ENCODE measurements around the gene ABI3BP. TPM values are rescaled to one million over a fixed set of nuclear protein-coding genes. Genes with fewer than 3 reads are reported as not detected.

Gene ABI3BP
- total and polyA plus RNA-seq, 4 donors: 5.4 to 49.5 (median 39.3) TPM

DNA sequence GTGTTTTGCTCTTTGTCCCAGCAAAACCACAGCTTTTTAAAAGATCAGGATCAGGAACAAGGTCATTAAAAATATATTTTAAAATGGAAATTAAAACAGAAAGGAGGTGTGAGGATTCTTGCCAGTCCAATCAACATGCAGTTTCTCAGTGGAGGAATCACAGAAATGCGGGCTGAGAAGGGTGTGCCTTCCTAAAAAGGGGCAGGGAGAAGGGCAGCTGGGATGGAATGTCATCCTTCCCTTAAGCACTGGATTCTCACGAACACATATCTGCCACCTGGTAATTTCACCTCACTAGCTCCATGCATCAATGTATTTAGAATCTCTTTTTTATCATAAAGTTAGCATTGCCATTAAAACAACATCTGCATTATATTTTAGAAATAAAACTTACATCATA lies 21.4 kb downstream of the ABI3BP start:
- no peak for DNase-seq (ENCODE audit: low read depth in 4 of 6, low spot score in 6 of 6)
- Histone ChIP-seq H3K36me3 (ENCODE audit: control insufficient read depth, insufficient read depth, low read length) (no peaks in the 10 kb centered on the region), H3K4me3 (ENCODE audit: low read depth, low read length) (no peak overlapping the region), H3K9me3 (ENCODE audit: control insufficient read depth, insufficient read depth, low read length) (no peaks in the 10 kb centered on the region), H3K27ac (ENCODE audit: low read depth, low read length) (no peak overlapping the region), H3K4me1 (ENCODE audit: control insufficient read depth, insufficient read depth, low read length) (no peaks in the 10 kb centered on the region), H3K27me3 (ENCODE audit: control insufficient read depth, insufficient read depth, low read length) (no peaks in the 10 kb centered on the region)
- 89% methylated on average over 1 of the region's 2 CpGs for whole genome bisulfite sequencing (ENCODE audit: insufficient coverage)

DNA sequence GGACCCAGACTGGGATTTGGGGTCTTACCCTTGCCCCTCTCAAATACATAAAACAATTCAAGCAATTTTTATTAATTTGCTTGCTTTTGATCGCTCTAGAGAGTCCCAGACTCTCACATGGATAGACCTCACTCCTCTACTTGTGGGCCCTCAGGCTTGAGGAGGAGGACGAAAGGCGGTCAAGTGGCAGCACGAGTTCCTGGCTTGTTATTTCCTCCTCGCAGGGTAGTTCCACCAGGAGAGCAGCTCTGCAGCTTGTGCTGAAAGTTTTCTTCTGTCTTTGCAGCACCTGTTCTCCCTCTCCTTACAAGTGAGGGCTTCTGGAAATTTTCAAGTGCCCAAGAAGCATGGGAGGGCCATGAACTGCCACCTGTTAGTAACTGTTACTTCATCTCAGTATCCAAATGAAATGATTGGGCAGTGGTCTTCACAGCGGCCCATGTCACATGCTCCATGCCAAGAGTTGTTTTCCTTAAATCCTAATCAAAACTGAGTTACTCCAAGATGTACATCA lies 22.7 kb downstream of the ABI3BP start:
- H3K4me3 ChIP-seq (ENCODE audit: low read depth, low read length): no peak overlapping the region
- no peak for DNase-seq (ENCODE audit: low read depth in 4 of 6, low spot score in 6 of 6)
- H3K36me3 ChIP-seq (ENCODE audit: control insufficient read depth, insufficient read depth, low read length): no peaks in the 10 kb centered on the region
- no peaks in the 10 kb centered on the region for H3K27me3 ChIP-seq (ENCODE audit: control insufficient read depth, insufficient read depth, low read length)
- no peaks in the 10 kb centered on the region for H3K9me3 ChIP-seq (ENCODE audit: control insufficient read depth, insufficient read depth, low read length)
- 90% methylated on average over 5 of the region's 6 CpGs for WGBS (ENCODE audit: insufficient coverage)
- H3K4me1 ChIP-seq (ENCODE audit: control insufficient read depth, insufficient read depth, low read length): no peaks in the 10 kb centered on the region
- H3K27ac ChIP-seq (ENCODE audit: low read depth, low read length): no peak overlapping the region

- no peak for DNase-seq (ENCODE audit: low read depth in 4 of 6, low spot score in 6 of 6)
- no peak overlapping the region for H3K4me3 ChIP-seq (ENCODE audit: low read depth, low read length)
These were observed 24.0 kb downstream of the ABI3BP start for GRCh38 chr3:100968932-100969906.

DNA sequence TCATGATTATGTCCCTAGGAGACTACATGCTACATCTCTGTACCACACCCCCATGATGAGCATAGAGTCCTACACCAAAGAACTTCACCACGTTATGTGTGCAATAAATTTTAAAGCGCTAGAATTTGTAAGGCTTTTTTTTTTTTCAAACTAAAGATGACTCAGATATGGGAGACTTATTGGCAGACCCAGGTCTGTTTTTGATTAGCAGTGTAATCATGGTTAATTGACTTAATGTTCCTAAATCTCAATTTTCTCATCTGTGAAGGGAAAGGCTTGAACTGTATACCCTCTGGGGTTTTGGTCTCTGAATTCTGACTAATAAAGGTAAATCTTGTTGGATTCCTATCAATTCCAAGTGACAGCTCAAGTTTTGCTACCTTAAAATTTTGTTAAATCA lies 26.4 kb downstream of the ABI3BP start:
- Histone ChIP-seq H3K27me3 (ENCODE audit: control insufficient read depth, insufficient read depth, low read length) (no peaks in the 10 kb centered on the region), H3K4me1 (ENCODE audit: control insufficient read depth, insufficient read depth, low read length) (no peaks in the 10 kb centered on the region), H3K36me3 (ENCODE audit: control insufficient read depth, insufficient read depth, low read length) (no peaks in the 10 kb centered on the region), H3K4me3 (ENCODE audit: low read depth, low read length) (no peak overlapping the region), H3K27ac (ENCODE audit: low read depth, low read length) (no peak overlapping the region), H3K9me3 (ENCODE audit: control insufficient read depth, insufficient read depth, low read length) (no peaks in the 10 kb centered on the region)
- WGBS (ENCODE audit: insufficient coverage): no CpG with 5 or more reads among the region's 2 CpGs
- no peak for DNase-seq (ENCODE audit: low read depth in 4 of 6, low spot score in 6 of 6)

More at GRCh38 chr3:100968932-100969906, 24.0 kb downstream of the ABI3BP start:
- Histone ChIP-seq H3K9me3 (ENCODE audit: control insufficient read depth, insufficient read depth, low read length) (no peaks in the 10 kb centered on the region), H3K36me3 (ENCODE audit: control insufficient read depth, insufficient read depth, low read length) (no peaks in the 10 kb centered on the region), H3K4me1 (ENCODE audit: control insufficient read depth, insufficient read depth, low read length) (no peaks in the 10 kb centered on the region), H3K27ac (ENCODE audit: low read depth, low read length) (no peak overlapping the region), H3K27me3 (ENCODE audit: control insufficient read depth, insufficient read depth, low read length) (no peaks in the 10 kb centered on the region)
- 100% methylated on average over 1 of the region's 6 CpGs for WGBS (ENCODE audit: insufficient coverage)

- H3K27ac ChIP-seq (ENCODE audit: low read depth, low read length): no peak overlapping the region
- no peak overlapping the region for H3K4me3 ChIP-seq (ENCODE audit: low read depth, low read length)
- H3K9me3 ChIP-seq (ENCODE audit: control insufficient read depth, insufficient read depth, low read length): no peaks in the 10 kb centered on the region
- no peaks in the 10 kb centered on the region for H3K36me3 ChIP-seq (ENCODE audit: control insufficient read depth, insufficient read depth, low read length)
- no peak for DNase-seq (ENCODE audit: low read depth in 4 of 6, low spot score in 6 of 6)
- H3K27me3 ChIP-seq (ENCODE audit: control insufficient read depth, insufficient read depth, low read length): no peaks in the 10 kb centered on the region
- WGBS (ENCODE audit: insufficient coverage): no CpG with 5 or more reads among the region's 3 CpGs
- no peaks in the 10 kb centered on the region for H3K4me1 ChIP-seq (ENCODE audit: control insufficient read depth, insufficient read depth, low read length)
These were observed 27.2 kb downstream of the ABI3BP start for GRCh38 chr3:100966049-100966491.

DNA sequence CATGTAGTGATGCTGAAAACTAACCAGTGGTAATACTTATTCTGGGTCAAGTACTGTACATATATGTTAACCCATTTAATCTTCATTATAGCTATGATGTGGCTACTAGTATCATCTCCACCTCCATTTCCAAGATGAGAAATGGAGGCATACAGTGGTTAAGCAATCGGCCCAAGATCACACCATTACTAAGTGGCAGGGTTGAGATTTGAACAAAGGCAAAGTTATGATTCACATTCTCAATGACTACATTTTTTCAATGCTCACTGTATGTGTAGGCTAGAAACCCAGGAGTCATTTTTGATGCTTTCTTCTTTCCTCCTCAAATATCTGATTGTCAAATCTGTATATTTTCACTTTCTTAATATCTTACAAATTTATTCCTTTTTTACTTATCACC lies 30.2 kb downstream of the ABI3BP start:
- WGBS (ENCODE audit: insufficient coverage): no CpG with 5 or more reads among the region's 1 CpG
- Histone ChIP-seq H3K9me3 (ENCODE audit: control insufficient read depth, insufficient read depth, low read length) (peaks cover 1% of the 10 kb centered on the region), H3K4me3 (ENCODE audit: low read depth, low read length) (no peak overlapping the region), H3K27me3 (ENCODE audit: control insufficient read depth, insufficient read depth, low read length) (no peaks in the 10 kb centered on the region), H3K27ac (ENCODE audit: low read depth, low read length) (no peak overlapping the region), H3K4me1 (ENCODE audit: control insufficient read depth, insufficient read depth, low read length) (no peaks in the 10 kb centered on the region), H3K36me3 (ENCODE audit: control insufficient read depth, insufficient read depth, low read length) (no peaks in the 10 kb centered on the region)
- no peak for DNase-seq (ENCODE audit: low read depth in 4 of 6, low spot score in 6 of 6)

- WGBS (ENCODE audit: insufficient coverage): 100% methylated on average over 2 of the region's 3 CpGs
- Histone ChIP-seq H3K4me3 (ENCODE audit: low read depth, low read length) (no peak overlapping the region), H3K36me3 (ENCODE audit: control insufficient read depth, insufficient read depth, low read length) (no peaks in the 10 kb centered on the region), H3K27ac (ENCODE audit: low read depth, low read length) (no peak overlapping the region), H3K4me1 (ENCODE audit: control insufficient read depth, insufficient read depth, low read length) (no peaks in the 10 kb centered on the region), H3K27me3 (ENCODE audit: control insufficient read depth, insufficient read depth, low read length) (no peaks in the 10 kb centered on the region), H3K9me3 (ENCODE audit: control insufficient read depth, insufficient read depth, low read length) (peaks cover 1% of the 10 kb centered on the region)
- DNase-seq (ENCODE audit: low read depth in 4 of 6, low spot score in 6 of 6): no peak
These were observed 35.8 kb downstream of the ABI3BP start for GRCh38 chr3:100957261-100957986.

GRCh38 chr3:100956276-100956675 lies 36.9 kb downstream of the ABI3BP start:
- Histone ChIP-seq H3K9me3 (ENCODE audit: control insufficient read depth, insufficient read depth, low read length) (peaks cover 1% of the 10 kb centered on the region), H3K4me3 (ENCODE audit: low read depth, low read length) (no peak overlapping the region), H3K27ac (ENCODE audit: low read depth, low read length) (no peak overlapping the region), H3K27me3 (ENCODE audit: control insufficient read depth, insufficient read depth, low read length) (no peaks in the 10 kb centered on the region), H3K36me3 (ENCODE audit: control insufficient read depth, insufficient read depth, low read length) (no peaks in the 10 kb centered on the region), H3K4me1 (ENCODE audit: control insufficient read depth, insufficient read depth, low read length) (no peaks in the 10 kb centered on the region)
- no peak for DNase-seq (ENCODE audit: low read depth in 4 of 6, low spot score in 6 of 6)
- 71% methylated on average over 2 of the region's 2 CpGs for WGBS (ENCODE audit: insufficient coverage)

DNA sequence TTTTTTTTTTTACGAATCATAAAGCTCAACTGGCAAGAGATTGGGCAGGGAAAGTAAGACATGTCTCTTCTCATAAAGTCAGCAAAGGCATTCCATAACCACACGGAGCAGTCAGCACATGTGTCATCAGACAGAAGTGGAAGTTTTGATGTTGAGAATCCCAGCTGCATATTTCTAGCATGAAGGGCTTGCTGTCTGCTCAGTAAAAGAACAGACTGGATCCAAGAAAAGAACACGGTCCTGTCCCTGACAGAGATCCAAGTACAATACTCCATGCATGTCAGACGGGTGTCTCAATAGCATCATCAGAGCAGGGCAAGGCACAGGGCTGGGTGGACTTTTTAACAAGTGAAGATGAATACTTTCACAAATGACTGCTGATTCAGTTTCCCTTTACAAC lies 38.2 kb downstream of the ABI3BP start:
- 75% methylated on average over 2 of the region's 4 CpGs for WGBS (ENCODE audit: insufficient coverage)
- H3K27me3 ChIP-seq (ENCODE audit: control insufficient read depth, insufficient read depth, low read length): no peaks in the 10 kb centered on the region
- DNase-seq (ENCODE audit: low read depth in 4 of 6, low spot score in 6 of 6): peak in 1 of 6 donors; percentile 59
- no peaks in the 10 kb centered on the region for H3K4me1 ChIP-seq (ENCODE audit: control insufficient read depth, insufficient read depth, low read length)
- no peaks in the 10 kb centered on the region for H3K36me3 ChIP-seq (ENCODE audit: control insufficient read depth, insufficient read depth, low read length)
- no peak overlapping the region for H3K4me3 ChIP-seq (ENCODE audit: low read depth, low read length)
- no peak overlapping the region for H3K27ac ChIP-seq (ENCODE audit: low read depth, low read length)
- H3K9me3 ChIP-seq (ENCODE audit: control insufficient read depth, insufficient read depth, low read length): peaks cover under 1% of the 10 kb centered on the region

All from spinal cord (tissue), 10 donors.